GM21360 (cell line): ENCODE data around the gene NLK.
"Not testable (repeated sequence)": the region's sequence is repeated elsewhere in the genome, so short reads cannot be mapped to it uniquely, and the experiment has no call there.

Source experiments
- ATAC-seq: cut with Tn5 transposase; IDR thresholded peaks from one replicate; pipeline ENCODE4 v1.9.1; 2021; ENCODE audit warnings: mild to moderate bottlenecking, moderate library complexity; ENCODE audit not compliant: unreplicated experiment

NLK gene

GRCh38 chr17:28145348-28145747, 102.9 kb downstream of the NLK start:
- no peak for ATAC-seq

DNA sequence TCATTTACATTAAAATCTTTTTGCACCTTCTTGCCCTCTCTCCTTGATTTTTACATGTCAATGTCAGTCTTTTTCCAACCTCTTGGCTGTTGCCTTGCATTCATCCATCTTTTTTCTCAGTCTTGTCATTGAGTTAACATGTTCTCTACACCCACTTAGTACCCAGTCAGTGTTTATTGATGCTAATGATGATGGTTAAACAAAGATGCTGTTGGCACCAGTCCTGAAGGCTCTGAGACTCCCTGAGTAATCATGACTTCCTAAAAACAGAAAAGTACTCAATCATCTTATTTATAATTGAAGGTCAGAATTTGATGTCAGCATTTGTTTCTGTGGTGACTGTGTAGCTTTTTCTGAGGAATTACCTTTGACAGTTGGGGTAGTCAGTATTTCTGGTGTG, 104.5 kb downstream of the NLK start:
- ATAC-seq, result no peak

GRCh38 chr17:28151001-28151400, 108.5 kb downstream of the NLK start:
- no peak for ATAC-seq

DNA sequence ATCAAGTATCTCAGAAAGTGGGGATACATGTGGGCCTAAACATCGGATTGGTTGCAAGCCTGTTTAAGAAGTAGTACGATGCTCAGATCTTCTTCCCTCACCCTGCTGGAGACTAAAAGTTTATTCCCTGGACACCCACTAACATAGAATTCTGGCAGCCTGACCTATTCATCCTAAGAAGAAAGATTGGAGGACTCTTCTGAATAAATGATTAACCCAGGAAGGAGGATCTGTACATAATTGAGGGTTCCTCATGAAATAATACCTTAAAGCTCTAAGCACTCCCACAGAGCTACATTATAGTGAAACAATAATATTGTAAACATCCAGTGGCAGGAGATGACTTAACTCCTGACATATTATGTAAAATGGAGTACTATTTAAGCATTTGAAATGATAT, 111.7 kb downstream of the NLK start:
- ATAC-seq, result no peak

- not testable (repeated sequence) for ATAC-seq
Measured at GRCh38 chr17:28155405-28155804, 112.9 kb downstream of the NLK start.

GRCh38 chr17:28159004-28159403, 116.5 kb downstream of the NLK start:
- ATAC-seq, result no peak

DNA sequence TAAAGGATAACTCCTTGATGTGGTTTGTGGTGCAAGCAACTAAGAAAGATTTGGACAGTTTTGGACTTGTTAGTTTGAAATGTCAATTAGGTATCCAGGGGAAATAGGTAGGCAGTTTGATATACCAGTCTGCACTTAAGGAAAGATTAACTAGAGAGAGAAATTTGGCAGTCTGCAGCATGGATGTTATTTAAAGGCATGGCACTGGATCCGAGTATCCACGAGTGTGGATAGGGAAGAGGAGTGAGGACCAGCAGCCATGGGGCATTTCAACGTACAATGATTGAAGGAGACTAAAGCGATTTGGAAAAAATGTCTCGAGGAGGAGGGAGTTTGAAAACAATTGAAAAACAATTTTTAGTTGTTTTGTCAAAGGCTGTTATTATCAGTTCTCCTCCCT, 117.4 kb downstream of the NLK start:
- no peak for ATAC-seq

DNA sequence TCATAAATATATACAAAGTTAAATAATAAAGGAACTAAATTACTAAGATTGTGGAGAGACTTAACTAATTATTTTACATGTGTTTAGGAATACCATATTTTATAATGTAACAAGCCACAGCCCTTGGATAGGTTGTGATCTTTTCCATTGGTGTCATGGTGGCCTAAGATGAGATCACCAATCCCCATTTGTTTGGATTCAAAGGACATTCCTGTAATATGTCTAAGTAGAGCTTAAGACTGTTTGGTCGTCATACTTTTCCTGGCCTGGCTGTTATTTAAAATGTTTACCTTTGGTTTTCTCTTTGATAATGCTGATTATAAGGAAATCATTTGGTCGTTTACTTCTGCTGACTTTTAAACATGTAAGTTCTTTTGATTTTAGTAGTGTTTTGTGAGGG, 118.1 kb downstream of the NLK start:
- no peak for ATAC-seq

- ATAC-seq, result no peak
Measured at GRCh38 chr17:28161311-28161710, 118.8 kb downstream of the NLK start.

- ATAC-seq, result no peak
Measured at GRCh38 chr17:28166478-28166877, 124.0 kb downstream of the NLK start.

- no peak for ATAC-seq
Measured at GRCh38 chr17:28169621-28170349, 127.3 kb downstream of the NLK start.

- ATAC-seq, result no peak
Measured at GRCh38 chr17:28170771-28171170, 128.3 kb downstream of the NLK start.

GRCh38 chr17:28173031-28173561, 130.6 kb downstream of the NLK start:
- no peak for ATAC-seq

GRCh38 chr17:28173801-28174200, 131.3 kb downstream of the NLK start:
- ATAC-seq, result no peak

DNA sequence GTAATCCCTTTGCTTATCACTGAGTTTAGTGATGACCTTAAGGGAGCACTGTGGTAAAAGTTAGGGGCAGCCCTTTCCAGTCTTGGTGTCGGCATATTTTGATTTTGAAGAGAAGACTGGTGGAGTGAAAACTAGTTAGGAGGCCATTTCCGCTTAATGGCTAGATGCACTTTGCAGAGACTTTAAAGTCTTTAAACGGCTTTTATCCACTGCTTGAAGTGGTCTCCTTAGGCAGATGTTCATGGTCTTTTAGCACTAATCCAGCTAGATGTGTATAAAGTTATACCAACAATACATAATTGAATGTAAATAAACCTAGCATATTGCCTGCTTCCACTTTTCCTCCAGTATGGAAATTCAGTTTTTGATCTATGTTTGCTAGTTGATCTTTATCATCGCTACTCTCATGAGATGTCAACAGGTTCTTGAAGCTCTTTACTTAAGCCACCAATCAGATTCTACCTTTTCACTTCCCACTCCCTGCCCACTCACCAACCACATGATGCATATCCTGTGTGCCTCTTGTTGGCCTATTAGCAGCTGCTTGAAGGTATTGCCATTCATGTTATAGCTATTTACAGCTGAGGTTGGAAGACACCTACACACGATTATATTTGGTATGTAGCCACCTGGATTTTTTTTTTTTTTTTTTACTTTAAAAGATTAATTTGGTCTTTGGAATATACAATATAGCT, 132.0 kb downstream of the NLK start:
- no peak for ATAC-seq

GRCh38 chr17:28177351-28177750, 134.9 kb downstream of the NLK start:
- no peak for ATAC-seq

- no peak for ATAC-seq
Measured at GRCh38 chr17:28178800-28179199, 136.3 kb downstream of the NLK start.

GRCh38 chr17:28180449-28180848, 138.0 kb downstream of the NLK start:
- no peak for ATAC-seq

- ATAC-seq, result no peak
Measured at GRCh38 chr17:28181568-28181967, 139.1 kb downstream of the NLK start.

DNA sequence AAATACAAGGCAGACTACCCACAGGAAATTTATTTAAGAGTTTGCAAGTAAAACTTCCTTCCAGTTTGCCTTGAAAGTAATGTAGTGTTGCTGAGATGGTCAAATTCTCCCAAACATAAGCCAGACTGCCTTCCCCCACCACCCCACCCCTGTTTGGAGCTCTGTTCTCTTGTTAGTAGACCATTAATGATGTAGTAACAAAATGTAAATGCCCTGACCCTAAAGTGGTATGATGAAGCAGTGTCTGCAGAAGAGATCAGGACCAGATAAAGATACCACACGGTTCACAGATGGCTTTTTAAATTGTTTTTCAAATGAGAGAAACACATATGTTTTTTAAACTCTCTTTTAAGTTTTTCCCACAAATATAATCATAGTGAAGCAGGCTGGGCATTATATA, 140.1 kb downstream of the NLK start:
- no peak for ATAC-seq

GRCh38 chr17:28185658-28186057, 143.2 kb downstream of the NLK start:
- no peak for ATAC-seq

- not testable (repeated sequence) for ATAC-seq
Measured at GRCh38 chr17:28186472-28186871, 144.0 kb downstream of the NLK start.
